Glomerular visceral epithelial cell (primary cell): Measurements from ENCODE around the gene TMEM106C.

ENCODE experiments used
- DNase-seq: peaks from one replicate; pipeline ENCODE4 v3.0.0-alpha.2; 2016; ENCODE audit errors: extremely low spot score

TMEM106C gene

GRCh38 chr12:47963340-47964040, at the start of gene TMEM106C:
TMEM106C (plus strand) TSS chr12:47963596; CDS start chr12:47964237, 641 bp downstream.
- DNase-seq: peak; percentile 93

- DNase-seq: no peak
Observed at GRCh38 chr12:47920913-47921312, 42.5 kb upstream of the TMEM106C start.

GRCh38 chr12:47921907-47922306, 41.5 kb upstream of the TMEM106C start:
- no peak for DNase-seq

- DNase-seq: no peak
Observed at GRCh38 chr12:47927346-47927745, 36.0 kb upstream of the TMEM106C start.

GRCh38 chr12:47930634-47931033, 32.8 kb upstream of the TMEM106C start:
- DNase-seq: no peak

GRCh38 chr12:47931187-47931586, 32.2 kb upstream of the TMEM106C start:
- no peak for DNase-seq

GRCh38 chr12:47935184-47935583, 28.2 kb upstream of the TMEM106C start:
- no peak for DNase-seq

GRCh38 chr12:47938093-47938492, 25.3 kb upstream of the TMEM106C start:
- DNase-seq: peak; percentile 50

- no peak for DNase-seq
Observed at GRCh38 chr12:47938594-47938993, 24.8 kb upstream of the TMEM106C start.

- no peak for DNase-seq
Observed at GRCh38 chr12:47939009-47939601, 24.3 kb upstream of the TMEM106C start.

GRCh38 chr12:47940773-47941474, 22.5 kb upstream of the TMEM106C start:
- no peak for DNase-seq

GRCh38 chr12:47941475-47941780, 22.0 kb upstream of the TMEM106C start:
- no peak for DNase-seq

GRCh38 chr12:47941871-47942613, 21.4 kb upstream of the TMEM106C start:
- DNase-seq: peak; percentile 38

- DNase-seq: no peak
Observed at GRCh38 chr12:47942614-47943225, 20.7 kb upstream of the TMEM106C start.

GRCh38 chr12:47943623-47944340, 19.6 kb upstream of the TMEM106C start:
- DNase-seq: no peak

- no peak for DNase-seq
Observed at GRCh38 chr12:47944685-47945340, 18.6 kb upstream of the TMEM106C start.

- DNase-seq: no peak
Observed at GRCh38 chr12:47945341-47945728, 18.1 kb upstream of the TMEM106C start.

GRCh38 chr12:47946413-47947323, 16.7 kb upstream of the TMEM106C start:
- DNase-seq: peak; percentile 20

- DNase-seq: no peak
Observed at GRCh38 chr12:47947341-47947740, 16.1 kb upstream of the TMEM106C start.
